ENCODE results near the gene KIAA1958.

DNA sequence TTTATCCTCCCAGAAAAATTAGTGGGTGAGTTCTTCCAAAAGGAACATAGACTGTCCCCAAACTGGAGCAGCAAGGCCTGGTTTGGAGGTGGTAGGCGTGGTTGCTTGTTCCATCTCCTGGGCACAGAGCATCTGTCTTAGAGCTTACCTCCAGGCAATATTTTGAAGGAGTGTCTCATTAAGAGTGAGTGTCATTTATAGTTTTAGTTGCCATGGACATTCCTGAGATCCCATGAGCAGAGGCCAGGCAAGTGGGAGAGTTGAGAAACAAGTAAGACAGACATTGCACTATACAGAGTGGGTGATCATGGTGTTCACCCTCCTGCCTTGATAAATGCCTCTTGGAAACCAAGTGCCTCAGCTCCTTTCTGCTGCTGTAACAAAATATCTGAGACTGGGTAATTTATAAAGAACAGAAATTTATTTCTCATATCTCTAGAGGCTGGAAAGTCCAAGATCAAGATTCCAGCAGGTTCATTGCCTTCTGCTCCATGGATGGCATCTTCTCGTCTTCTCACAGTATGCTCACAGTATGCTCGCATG, 68.5 kb downstream of the KIAA1958 start:
- TF ChIP-seq TEAD4 (IDR thresholded peaks at IDR 0.05; ENCODE audit: borderline replicate concordance, insufficient read depth) = no peak
- TF ChIP-seq, protein P1, sequence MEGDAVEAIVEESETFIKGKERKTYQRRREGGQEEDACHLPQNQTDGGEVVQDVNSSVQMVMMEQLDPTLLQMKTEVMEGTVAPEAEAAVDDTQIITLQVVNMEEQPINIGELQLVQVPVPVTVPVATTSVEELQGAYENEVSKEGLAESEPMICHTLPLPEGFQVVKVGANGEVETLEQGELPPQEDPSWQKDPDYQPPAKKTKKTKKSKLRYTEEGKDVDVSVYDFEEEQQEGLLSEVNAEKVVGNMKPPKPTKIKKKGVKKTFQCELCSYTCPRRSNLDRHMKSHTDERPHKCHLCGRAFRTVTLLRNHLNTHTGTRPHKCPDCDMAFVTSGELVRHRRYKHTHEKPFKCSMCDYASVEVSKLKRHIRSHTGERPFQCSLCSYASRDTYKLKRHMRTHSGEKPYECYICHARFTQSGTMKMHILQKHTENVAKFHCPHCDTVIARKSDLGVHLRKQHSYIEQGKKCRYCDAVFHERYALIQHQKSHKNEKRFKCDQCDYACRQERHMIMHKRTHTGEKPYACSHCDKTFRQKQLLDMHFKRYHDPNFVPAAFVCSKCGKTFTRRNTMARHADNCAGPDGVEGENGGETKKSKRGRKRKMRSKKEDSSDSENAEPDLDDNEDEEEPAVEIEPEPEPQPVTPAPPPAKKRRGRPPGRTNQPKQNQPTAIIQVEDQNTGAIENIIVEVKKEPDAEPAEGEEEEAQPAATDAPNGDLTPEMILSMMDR (IDR thresholded peaks at IDR 0.05) = no peak
- TF ChIP-seq, protein P2, sequence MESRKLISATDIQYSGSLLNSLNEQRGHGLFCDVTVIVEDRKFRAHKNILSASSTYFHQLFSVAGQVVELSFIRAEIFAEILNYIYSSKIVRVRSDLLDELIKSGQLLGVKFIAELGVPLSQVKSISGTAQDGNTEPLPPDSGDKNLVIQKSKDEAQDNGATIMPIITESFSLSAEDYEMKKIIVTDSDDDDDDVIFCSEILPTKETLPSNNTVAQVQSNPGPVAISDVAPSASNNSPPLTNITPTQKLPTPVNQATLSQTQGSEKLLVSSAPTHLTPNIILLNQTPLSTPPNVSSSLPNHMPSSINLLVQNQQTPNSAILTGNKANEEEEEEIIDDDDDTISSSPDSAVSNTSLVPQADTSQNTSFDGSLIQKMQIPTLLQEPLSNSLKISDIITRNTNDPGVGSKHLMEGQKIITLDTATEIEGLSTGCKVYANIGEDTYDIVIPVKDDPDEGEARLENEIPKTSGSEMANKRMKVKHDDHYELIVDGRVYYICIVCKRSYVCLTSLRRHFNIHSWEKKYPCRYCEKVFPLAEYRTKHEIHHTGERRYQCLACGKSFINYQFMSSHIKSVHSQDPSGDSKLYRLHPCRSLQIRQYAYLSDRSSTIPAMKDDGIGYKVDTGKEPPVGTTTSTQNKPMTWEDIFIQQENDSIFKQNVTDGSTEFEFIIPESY (IDR thresholded peaks at IDR 0.05; ENCODE audit: borderline replicate concordance, low read depth) = no peak
